K562 (cell line): Measurements from ENCODE around the gene SLC19A2.

Experiments
- ARHGAP35 ChIP-seq: fragments of 450-650 bp; IDR thresholded peaks from 2 replicates; pipeline ENCODE4 v1.6.1; 2018; ENCODE audit not compliant: partially characterized antibody
- BHLHE40 ChIP-seq: IDR thresholded peaks from 2 replicates; pipeline ENCODE4 v1.6.1; 2011; ENCODE audit warnings: low read length, improper control_type of control experiment
- CBX5 ChIP-seq: IDR thresholded peaks from 2 replicates; pipeline ENCODE4 v1.6.1; 2014; ENCODE audit warnings: low read depth, borderline replicate concordance
- CREB1 ChIP-seq, 2 experiments: sonication (generic) in 1 of 2; formaldehyde crosslinking in 1 of 2; IDR thresholded peaks; 2 replicates each; pipeline versions ENCODE4 v1.6.1 to v1.8.0; 2012 to 2022; ENCODE audit warnings: inconsistent platforms in 1 of 2, mild to moderate bottlenecking in 1 of 2, missing genetic modification reagents in 1 of 2, moderate library complexity in 1 of 2
- CREM ChIP-seq: IDR thresholded peaks from 2 replicates; pipeline ENCODE4 v1.6.1; 2014; ENCODE audit warnings: antibody characterized with exemption, low read depth
- CTCF ChIP-seq, 3 experiments: IDR thresholded peaks in 2 of 3; conservative IDR thresholded peaks in 1 of 3; 2 replicates each; pipeline ENCODE4 v1.5.1; 2011 to 2012; ENCODE audit warnings: low read length in 3 of 3, mild to moderate bottlenecking in 3 of 3, control low read depth in 2 of 3, improper control_type of control experiment in 1 of 3, inconsistent platforms in 1 of 3, low read depth in 1 of 3, mixed read lengths in 1 of 3, moderate library complexity in 1 of 3; ENCODE audit not compliant: insufficient read depth in 2 of 3
- ERF ChIP-seq: fragments of 450-650 bp; formaldehyde crosslinking; IDR thresholded peaks from 2 replicates; pipeline ENCODE4 v1.4.0; 2020; ENCODE audit warnings: mild to moderate bottlenecking, mixed read lengths
- PATZ1 ChIP-seq: fragments of 250-450 bp; sonication (Bioruptor Pico); IDR thresholded peaks from 2 replicates; pipeline ENCODE4 v1.5.0; 2020; ENCODE audit warnings: mild to moderate bottlenecking, borderline replicate concordance
- RFX5 ChIP-seq: IDR thresholded peaks from 2 replicates; pipeline ENCODE4 v1.6.1; 2011; ENCODE audit warnings: low read depth, mild to moderate bottlenecking, improper control_type of control experiment, low read length
- SRSF1 ChIP-seq: fragments of 200-400 bp; formaldehyde crosslinking; IDR thresholded peaks from 2 replicates; pipeline ENCODE4 v1.6.1; 2017; ENCODE audit warnings: mild to moderate bottlenecking, low read depth, low read length, moderate library complexity
- USF2 ChIP-seq: sonication (generic); formaldehyde crosslinking; IDR thresholded peaks from 2 replicates; pipeline ENCODE4 v1.5.0; 2020; ENCODE audit warnings: missing genetic modification reagents
- ZNF395 ChIP-seq: fragments of 200-800 bp; sonication (Bioruptor generic); IDR thresholded peaks from 2 replicates; pipeline ENCODE4 v1.6.1; 2017; ENCODE audit warnings: missing genetic modification characterization, missing compliant biosample characterization
- ZNF449 ChIP-seq: fragments of 250-450 bp; sonication (Bioruptor Pico); IDR thresholded peaks from 2 replicates; pipeline ENCODE4 v1.8.0; 2022; ENCODE audit warnings: moderate library complexity, mild to moderate bottlenecking, inconsistent platforms

- TF ChIP-seq BHLHE40 (no peak), CREM (no peak), ERF (CRISPR knock-in tag) (no peak), ZNF395 (CRISPR knock-in tag) (no peak), CBX5 (no peak), SRSF1 (no peak), RFX5 (no peak), ARHGAP35 (no peak), CTCF (IDR thresholded peaks at IDR 0.05 in 2 of 3, conservative IDR thresholded peaks at IDR 0.05 in 1 of 3; ENCODE audit: insufficient read depth in 2 of 3, low read depth in 1 of 3, low read length in 3 of 3) (no peak), PATZ1 (CRISPR knock-in tag) (no peak), CREB1 (IDR thresholded peaks at IDR 0.05) (no peak), CREB1 (CRISPR knock-in tag; IDR thresholded peaks at IDR 0.05) (no peak), ZNF449 (no peak), USF2 (CRISPR knock-in tag) (no peak)
These were observed 41.3 kb upstream of the SLC19A2 start for GRCh38 chr1:169527001-169527400.
